ENCODE results near the gene FOXC2.

FOXC2 gene

DNA sequence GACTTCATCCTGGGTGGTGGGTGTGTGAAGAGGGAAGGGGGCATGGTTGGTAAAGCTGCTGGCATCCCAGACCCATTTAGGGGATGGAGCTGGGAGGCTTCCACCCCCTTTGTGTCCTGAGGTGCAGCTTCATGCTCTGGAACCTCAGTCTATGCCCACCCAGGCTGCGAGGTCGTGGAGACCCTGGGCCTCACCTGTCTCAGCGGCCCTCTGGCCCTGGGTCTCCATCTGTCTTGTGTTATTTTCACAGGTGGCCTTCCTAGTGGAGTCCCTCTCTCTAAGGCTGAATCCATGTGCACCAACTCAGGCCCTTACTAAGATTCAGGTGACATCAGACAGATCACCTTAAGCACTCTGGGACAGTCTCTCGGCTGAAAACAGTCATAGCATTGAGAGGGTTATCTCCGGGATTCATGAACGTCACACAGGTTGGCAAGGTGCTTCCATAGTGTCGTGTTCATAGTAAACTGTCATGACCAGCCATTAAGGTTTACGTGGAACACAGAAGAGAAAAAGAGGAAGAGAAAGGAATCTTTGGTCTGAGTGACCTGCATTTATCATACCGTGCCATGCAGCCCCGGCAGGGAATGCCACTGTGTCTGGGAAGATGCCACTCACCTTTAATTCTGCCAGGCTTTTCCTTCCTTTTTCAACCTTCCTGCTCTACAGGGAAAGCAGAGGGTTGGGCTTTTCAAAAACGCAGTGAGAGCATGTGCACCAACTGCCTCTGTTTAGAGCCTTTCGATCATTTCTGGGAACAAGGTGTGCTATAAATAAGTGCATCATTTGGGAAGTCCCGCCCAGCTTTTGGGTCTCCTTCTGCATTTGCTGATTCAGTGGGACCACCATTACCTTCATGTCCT, 7.2 kb downstream of the FOXC2 start:
- no peak overlapping the region for H3K27ac ChIP-seq (ENCODE audit: low read length)

DNA sequence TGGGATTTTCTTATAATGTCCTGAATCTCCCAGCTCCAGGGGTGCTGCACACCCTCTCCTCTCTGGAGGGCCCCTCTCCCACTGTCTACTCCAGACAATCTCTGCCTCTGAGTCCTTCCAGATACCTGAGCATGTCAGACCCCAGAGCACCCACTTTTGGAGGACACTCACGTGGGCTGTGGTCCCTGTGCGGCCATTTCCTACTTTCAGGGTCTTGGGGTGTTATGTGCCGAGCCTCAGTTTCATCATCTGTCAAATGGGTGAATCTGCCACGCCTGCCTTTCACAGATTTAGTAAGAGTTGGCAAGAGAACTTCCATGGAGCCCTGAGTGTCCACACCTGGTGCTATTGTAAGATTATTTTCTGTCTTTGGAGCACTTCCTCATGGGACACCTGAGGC, 8.0 kb downstream of the FOXC2 start:
- Histone ChIP-seq H3K36me3 (ENCODE audit: control insufficient read depth, insufficient read depth, low read length) (no peaks in the 10 kb centered on the region), H3K27me3 (ENCODE audit: control insufficient read depth, insufficient read depth, low read length) (peaks cover 86% of the 10 kb centered on the region), H3K9me3 (ENCODE audit: control insufficient read depth, insufficient read depth, low read length) (no peaks in the 10 kb centered on the region), H3K27ac (ENCODE audit: low read length) (no peak overlapping the region), H3K4me3 (ENCODE audit: low read length) (no peak overlapping the region), H3K4me1 (ENCODE audit: control insufficient read depth, insufficient read depth, low read length) (peaks cover 10% of the 10 kb centered on the region)
- WGBS (ENCODE audit: insufficient coverage, insufficient read length): no CpG with 5 or more reads among the region's 4 CpGs
- no peak for DNase-seq (ENCODE audit: low read depth, low spot score)

More for the DNA sequence above, 7.2 kb downstream of the FOXC2 start:
- DNase-seq (ENCODE audit: low read depth, low spot score): no peak
- Histone ChIP-seq H3K4me1 (ENCODE audit: control insufficient read depth, insufficient read depth, low read length) (peaks cover 10% of the 10 kb centered on the region), H3K36me3 (ENCODE audit: control insufficient read depth, insufficient read depth, low read length) (no peaks in the 10 kb centered on the region), H3K4me3 (ENCODE audit: low read length) (no peak overlapping the region), H3K27me3 (ENCODE audit: control insufficient read depth, insufficient read depth, low read length) (peaks cover 85% of the 10 kb centered on the region), H3K9me3 (ENCODE audit: control insufficient read depth, insufficient read depth, low read length) (no peaks in the 10 kb centered on the region)
- no CpG with 5 or more reads among the region's 13 CpGs for WGBS (ENCODE audit: insufficient coverage, insufficient read length)

DNA sequence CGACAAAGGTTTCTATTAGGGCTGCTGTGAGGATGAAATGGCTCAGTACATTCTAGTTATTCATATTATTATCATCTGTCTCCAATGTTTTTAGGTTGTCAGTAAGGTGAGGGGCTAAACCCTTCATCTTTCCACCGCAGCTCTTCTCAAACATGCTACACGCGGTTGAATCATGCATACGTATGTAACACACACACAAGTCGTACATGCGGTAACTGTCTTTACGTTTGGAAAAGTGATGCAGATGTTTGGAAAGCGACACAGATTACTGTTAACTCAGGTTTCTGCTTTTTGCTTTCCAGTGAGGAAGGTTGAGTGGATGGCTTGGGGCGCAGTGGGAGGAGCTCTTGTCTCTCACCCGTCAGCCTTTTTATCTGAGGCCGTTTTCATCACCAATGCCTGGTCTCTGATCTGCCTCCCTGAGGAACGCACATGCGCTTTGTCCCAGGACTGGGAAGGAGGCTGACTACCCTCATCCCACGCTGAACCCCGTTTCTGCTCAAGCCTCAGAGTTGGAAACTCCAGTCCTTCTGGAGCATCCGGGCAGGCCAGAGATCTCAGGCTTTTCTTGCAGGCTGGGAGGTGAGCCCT, 8.6 kb downstream of the FOXC2 start:
- no peak overlapping the region for H3K4me3 ChIP-seq (ENCODE audit: low read length)

DNA sequence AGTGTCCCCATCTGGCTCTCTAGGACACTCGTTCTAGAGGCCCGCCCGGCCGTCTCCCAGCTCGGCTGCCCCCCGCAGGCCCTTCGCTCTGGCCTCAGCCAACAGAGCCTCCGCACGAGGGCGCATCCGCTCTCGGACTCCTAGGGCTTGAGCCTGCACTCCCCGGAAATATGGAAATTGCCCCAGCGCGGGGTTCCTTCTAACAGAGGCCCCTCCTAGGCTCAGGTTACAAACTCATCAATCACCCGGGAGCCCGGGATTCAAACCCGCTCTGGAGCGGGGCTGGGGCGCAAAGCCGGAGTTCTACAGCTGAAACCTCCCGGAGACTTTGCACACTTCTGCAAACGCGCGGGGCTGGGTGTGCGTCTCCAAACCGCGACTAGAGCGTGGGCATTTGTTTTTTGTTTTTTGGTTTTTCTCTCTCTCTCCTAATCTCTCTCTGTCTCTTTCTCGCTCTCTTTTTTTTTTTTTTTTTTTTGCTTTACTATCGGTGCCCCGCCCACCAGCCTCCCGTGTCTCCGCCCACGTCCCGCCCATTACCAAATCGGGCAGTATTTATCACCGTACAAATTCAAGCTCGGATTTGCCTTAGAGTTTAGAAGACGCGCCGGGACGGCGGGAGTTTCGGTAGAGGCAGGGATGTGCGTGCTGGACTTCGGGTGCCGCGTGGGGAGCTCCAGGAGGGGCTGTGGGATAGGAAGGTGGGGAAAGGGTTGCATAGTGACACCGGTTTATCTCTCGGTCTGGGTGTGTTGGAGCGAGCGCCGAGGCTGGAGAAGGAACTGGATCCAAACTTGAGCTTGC, 9.3 kb downstream of the FOXC2 start:
- DNase-seq (ENCODE audit: low read depth, low spot score): no peak
- Histone ChIP-seq H3K36me3 (ENCODE audit: control insufficient read depth, insufficient read depth, low read length) (no peaks in the 10 kb centered on the region), H3K9me3 (ENCODE audit: control insufficient read depth, insufficient read depth, low read length) (no peaks in the 10 kb centered on the region), H3K4me3 (ENCODE audit: low read length) (peak overlapping the region; percentile 28; the same call in 1 of the 2 replicates), H3K27me3 (ENCODE audit: control insufficient read depth, insufficient read depth, low read length) (peaks cover 87% of the 10 kb centered on the region), H3K4me1 (ENCODE audit: control insufficient read depth, insufficient read depth, low read length) (peaks cover 10% of the 10 kb centered on the region), H3K27ac (ENCODE audit: low read length) (no peak overlapping the region)
- WGBS (ENCODE audit: insufficient coverage, insufficient read length): no CpG with 5 or more reads among the region's 54 CpGs

More for the DNA sequence above, 8.6 kb downstream of the FOXC2 start:
- Histone ChIP-seq H3K27ac (ENCODE audit: low read length) (no peak overlapping the region), H3K27me3 (ENCODE audit: control insufficient read depth, insufficient read depth, low read length) (peaks cover 87% of the 10 kb centered on the region), H3K36me3 (ENCODE audit: control insufficient read depth, insufficient read depth, low read length) (no peaks in the 10 kb centered on the region), H3K4me1 (ENCODE audit: control insufficient read depth, insufficient read depth, low read length) (peaks cover 10% of the 10 kb centered on the region), H3K9me3 (ENCODE audit: control insufficient read depth, insufficient read depth, low read length) (no peaks in the 10 kb centered on the region)
- DNase-seq (ENCODE audit: low read depth, low spot score): no peak
- WGBS (ENCODE audit: insufficient coverage, insufficient read length): no CpG with 5 or more reads among the region's 17 CpGs

DNA sequence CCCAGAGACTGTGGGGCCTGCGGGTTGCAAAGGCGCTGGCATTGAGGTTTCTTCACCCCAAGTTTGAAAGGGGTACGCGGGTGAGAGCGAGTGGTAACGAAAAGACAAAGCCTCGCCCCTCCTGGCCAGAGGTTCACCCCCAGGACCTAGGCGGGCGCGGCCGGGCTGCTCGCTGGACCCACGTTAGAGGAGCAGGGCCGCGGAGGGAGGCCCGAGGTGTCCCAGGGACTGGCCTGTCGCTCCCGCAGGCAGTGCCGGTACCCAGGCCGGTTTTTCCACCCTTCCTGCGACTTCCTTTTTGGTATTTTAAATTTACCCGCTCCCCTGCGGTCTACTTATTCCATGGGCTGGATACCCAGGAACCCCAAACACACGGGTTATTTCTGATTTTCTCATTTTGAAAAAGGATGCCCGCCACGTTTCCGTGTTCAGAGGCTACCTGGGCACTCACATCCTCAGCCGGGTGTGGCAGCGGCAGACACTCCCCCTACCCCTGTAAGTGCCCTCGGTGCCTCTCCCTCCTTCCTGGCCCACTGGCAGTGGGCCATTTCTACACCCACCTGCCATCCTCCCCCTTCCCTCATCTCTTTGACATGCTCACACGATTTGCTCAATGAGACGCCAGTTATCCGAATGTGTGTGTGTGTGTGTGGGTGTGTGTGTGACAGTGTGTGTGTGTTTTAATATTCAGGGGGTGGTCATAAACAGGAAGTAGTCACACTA, 10.1 kb downstream of the FOXC2 start:
- DNase-seq (ENCODE audit: low read depth, low spot score): no peak

DNA sequence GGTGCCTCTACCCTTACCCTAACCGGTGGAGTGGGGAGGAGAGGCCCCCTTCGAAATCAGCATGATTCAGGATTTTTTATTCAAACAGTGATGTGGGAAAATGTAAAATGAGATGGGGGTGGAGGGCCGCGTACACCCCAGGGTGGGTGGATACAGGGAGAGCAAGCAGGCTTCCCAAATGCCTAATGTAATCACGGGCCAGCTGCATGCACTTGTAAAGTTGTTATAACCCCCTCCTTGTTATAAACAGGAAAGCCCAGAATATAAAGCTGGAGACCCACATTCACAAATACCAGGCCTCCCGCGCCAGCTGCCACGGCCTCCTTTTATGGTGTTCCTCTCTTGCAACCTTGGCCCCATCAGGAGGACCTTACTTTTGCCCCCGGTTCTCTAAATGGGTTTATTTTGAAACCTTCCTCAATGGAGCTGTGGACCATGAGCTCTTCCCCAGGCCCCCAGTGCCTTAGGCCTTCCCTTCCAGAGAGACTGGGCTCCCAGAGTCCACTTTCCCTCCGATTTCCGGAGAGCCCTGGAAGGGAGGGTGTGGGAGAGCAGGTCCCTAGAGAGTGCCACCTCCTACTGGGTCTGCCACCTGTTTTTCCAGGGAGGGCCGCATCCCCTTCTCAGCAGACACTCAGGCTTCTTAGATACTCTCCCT, 10.8 kb downstream of the FOXC2 start:
- no peak for DNase-seq (ENCODE audit: low read depth, low spot score)
- no peaks in the 10 kb centered on the region for H3K36me3 ChIP-seq (ENCODE audit: control insufficient read depth, insufficient read depth, low read length)
- H3K9me3 ChIP-seq (ENCODE audit: control insufficient read depth, insufficient read depth, low read length): no peaks in the 10 kb centered on the region
- no peak overlapping the region for H3K4me3 ChIP-seq (ENCODE audit: low read length)
- no CpG with 5 or more reads among the region's 12 CpGs for WGBS (ENCODE audit: insufficient coverage, insufficient read length)
- H3K4me1 ChIP-seq (ENCODE audit: control insufficient read depth, insufficient read depth, low read length): peaks cover 8% of the 10 kb centered on the region
- no peak overlapping the region for H3K27ac ChIP-seq (ENCODE audit: low read length)
- peaks cover 79% of the 10 kb centered on the region for H3K27me3 ChIP-seq (ENCODE audit: control insufficient read depth, insufficient read depth, low read length)

More for the DNA sequence above, 10.1 kb downstream of the FOXC2 start:
- no CpG with 5 or more reads among the region's 33 CpGs for WGBS (ENCODE audit: insufficient coverage, insufficient read length)
- Histone ChIP-seq H3K4me3 (ENCODE audit: low read length) (peak overlapping the region; percentile 25; the same call in 1 of the 2 replicates), H3K27ac (ENCODE audit: low read length) (no peak overlapping the region), H3K36me3 (ENCODE audit: control insufficient read depth, insufficient read depth, low read length) (no peaks in the 10 kb centered on the region), H3K9me3 (ENCODE audit: control insufficient read depth, insufficient read depth, low read length) (no peaks in the 10 kb centered on the region), H3K4me1 (ENCODE audit: control insufficient read depth, insufficient read depth, low read length) (peaks cover 8% of the 10 kb centered on the region), H3K27me3 (ENCODE audit: control insufficient read depth, insufficient read depth, low read length) (peaks cover 86% of the 10 kb centered on the region)

DNA sequence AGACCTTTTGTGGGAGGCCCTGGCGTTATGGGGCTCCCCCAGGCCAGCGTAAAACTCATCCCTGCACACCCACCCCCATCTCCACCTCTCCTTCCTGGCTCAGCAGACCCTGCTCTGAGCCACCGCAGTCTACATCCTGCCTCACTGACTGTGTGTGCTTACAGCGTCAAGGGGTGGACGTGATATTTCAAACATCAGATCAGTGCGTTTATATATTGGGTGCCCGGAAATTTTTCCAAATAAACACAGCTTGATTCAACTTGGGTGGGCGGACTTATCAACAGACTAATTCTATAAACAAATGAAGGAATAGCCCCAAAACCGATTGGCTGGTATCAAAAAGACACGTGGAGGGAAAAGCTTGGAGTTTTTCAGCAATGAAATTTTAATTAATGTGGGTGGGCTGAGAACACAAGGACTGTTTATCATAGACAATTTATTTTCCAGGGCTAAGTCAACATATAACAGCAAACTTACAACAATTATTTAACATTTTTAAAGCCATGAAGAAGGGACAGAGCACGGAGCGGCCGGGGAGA, 11.5 kb downstream of the FOXC2 start, which contains the start of gene FOXL1:
TSS of gene FOXL1 (plus strand) at position 489 of the 539 bp plus-strand sequence. CDS start 175 bp downstream, outside the sequence.
- Histone ChIP-seq H3K27ac (ENCODE audit: low read length) (no peak within 1 kb of the TSS), H3K4me1 (ENCODE audit: control insufficient read depth, insufficient read depth, low read length) (peaks cover 8% of the 10 kb centered on the region), H3K36me3 (ENCODE audit: control insufficient read depth, insufficient read depth, low read length) (no peaks in the 10 kb centered on the region), H3K27me3 (ENCODE audit: control insufficient read depth, insufficient read depth, low read length) (peaks cover 72% of the 10 kb centered on the region), H3K9me3 (ENCODE audit: control insufficient read depth, insufficient read depth, low read length) (no peaks in the 10 kb centered on the region), H3K4me3 (ENCODE audit: low read length) (peak within 1 kb of the TSS; percentile 12; the same call in 1 of the 2 replicates)
- no CpG with 5 or more reads among the region's 13 CpGs for WGBS (ENCODE audit: insufficient coverage, insufficient read length)
- no peak for DNase-seq (ENCODE audit: low read depth, low spot score)

DNA sequence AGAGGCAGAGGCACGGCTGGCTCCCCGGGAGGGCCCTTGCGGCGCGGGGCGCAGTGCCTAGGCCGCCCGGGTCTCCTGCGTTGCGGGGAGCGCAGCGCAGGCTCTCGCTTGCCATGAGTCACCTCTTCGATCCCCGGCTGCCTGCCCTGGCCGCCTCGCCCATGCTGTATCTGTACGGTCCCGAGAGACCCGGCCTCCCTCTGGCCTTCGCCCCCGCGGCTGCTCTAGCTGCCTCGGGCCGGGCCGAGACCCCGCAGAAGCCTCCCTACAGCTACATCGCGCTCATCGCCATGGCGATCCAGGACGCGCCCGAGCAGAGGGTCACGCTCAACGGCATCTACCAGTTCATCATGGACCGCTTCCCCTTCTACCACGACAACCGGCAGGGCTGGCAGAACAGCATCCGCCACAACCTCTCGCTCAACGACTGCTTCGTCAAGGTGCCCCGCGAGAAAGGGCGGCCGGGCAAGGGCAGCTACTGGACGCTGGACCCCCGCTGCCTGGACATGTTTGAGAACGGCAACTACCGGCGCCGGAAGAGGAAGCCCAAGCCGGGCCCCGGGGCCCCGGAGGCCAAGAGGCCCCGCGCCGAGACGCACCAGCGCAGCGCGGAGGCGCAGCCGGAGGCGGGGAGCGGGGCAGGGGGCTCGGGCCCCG, 12.1 kb downstream of the FOXC2 start:
- no peak for DNase-seq (ENCODE audit: low read depth, low spot score)

More for the DNA sequence above, 12.1 kb downstream of the FOXC2 start:
- peak overlapping the region; percentile 12; the same call in 1 of the 2 replicates for H3K4me3 ChIP-seq (ENCODE audit: low read length)
- H3K27ac ChIP-seq (ENCODE audit: low read length): no peak overlapping the region
- WGBS (ENCODE audit: insufficient coverage, insufficient read length): no CpG with 5 or more reads among the region's 69 CpGs
- H3K36me3 ChIP-seq (ENCODE audit: control insufficient read depth, insufficient read depth, low read length): no peaks in the 10 kb centered on the region
- H3K4me1 ChIP-seq (ENCODE audit: control insufficient read depth, insufficient read depth, low read length): peaks cover 6% of the 10 kb centered on the region
- peaks cover 66% of the 10 kb centered on the region for H3K27me3 ChIP-seq (ENCODE audit: control insufficient read depth, insufficient read depth, low read length)
- H3K9me3 ChIP-seq (ENCODE audit: control insufficient read depth, insufficient read depth, low read length): no peaks in the 10 kb centered on the region

All from iPS DF 6.9 (cell line).